Left ventricle myocardium inferior (tissue), 1 donor: ENCODE data around the gene TBC1D22B. TPM values are rescaled to one million over a fixed set of nuclear protein-coding genes. Genes with fewer than 3 reads are reported as not detected.

Source experiments
- DNase-seq: peaks from one replicate; pipeline ENCODE4 v3.0.0-alpha.2; 2020
- H3K27ac ChIP-seq: fragments of 200-600 bp; replicated peaks from 2 replicates; pipeline ENCODE4 v1.8.0; 2021
- H3K27me3 ChIP-seq: fragments of 200-600 bp; 2 replicates; pipeline ENCODE4 v1.8.0; 2021; ENCODE audit warnings: low read depth
- H3K36me3 ChIP-seq: fragments of 200-600 bp; 2 replicates; pipeline ENCODE4 v1.8.0; 2021
- H3K4me1 ChIP-seq: fragments of 200-600 bp; 2 replicates; pipeline ENCODE4 v1.8.0; 2021
- H3K4me3 ChIP-seq: fragments of 200-600 bp; 2 replicates; pipeline ENCODE4 v1.8.0; 2021; ENCODE audit warnings: mild to moderate bottlenecking, moderate library complexity
- H3K9me3 ChIP-seq: fragments of 200-600 bp; replicated peaks from 2 replicates; pipeline ENCODE4 v1.8.0; 2021
- intact Hi-C: fragments of 100-400 bp; cut with micrococcal nuclease; formaldehyde crosslinking; loops from one replicate; pipeline ENCODE4 v1.11.0; 2022
- total RNA-seq: library from RNA; stranded (reverse); fragmentation: NEBNext Ultra II Directional; extraction: Animal tissue kit (Norgen Biotek cat#: 25700); gene quantifications from one replicate; pipeline ENCODE4 v1.2.1, GENCODE V29; 2021
- TF ChIP-seq, protein P1 (sequence below): fragments of 200-600 bp; IDR thresholded peaks from 2 replicates; pipeline ENCODE4 v1.8.0; 2021; ENCODE audit warnings: antibody characterized with exemption, mild to moderate bottlenecking, borderline replicate concordance
- donor health status: DM: no; HTN: yes; CAD: no; lungs with severe emphysema.

The TBC1D22B gene
- total RNA-seq, 1 donor from 2014 or later: 6.1 TPM

- TF ChIP-seq, protein P1, sequence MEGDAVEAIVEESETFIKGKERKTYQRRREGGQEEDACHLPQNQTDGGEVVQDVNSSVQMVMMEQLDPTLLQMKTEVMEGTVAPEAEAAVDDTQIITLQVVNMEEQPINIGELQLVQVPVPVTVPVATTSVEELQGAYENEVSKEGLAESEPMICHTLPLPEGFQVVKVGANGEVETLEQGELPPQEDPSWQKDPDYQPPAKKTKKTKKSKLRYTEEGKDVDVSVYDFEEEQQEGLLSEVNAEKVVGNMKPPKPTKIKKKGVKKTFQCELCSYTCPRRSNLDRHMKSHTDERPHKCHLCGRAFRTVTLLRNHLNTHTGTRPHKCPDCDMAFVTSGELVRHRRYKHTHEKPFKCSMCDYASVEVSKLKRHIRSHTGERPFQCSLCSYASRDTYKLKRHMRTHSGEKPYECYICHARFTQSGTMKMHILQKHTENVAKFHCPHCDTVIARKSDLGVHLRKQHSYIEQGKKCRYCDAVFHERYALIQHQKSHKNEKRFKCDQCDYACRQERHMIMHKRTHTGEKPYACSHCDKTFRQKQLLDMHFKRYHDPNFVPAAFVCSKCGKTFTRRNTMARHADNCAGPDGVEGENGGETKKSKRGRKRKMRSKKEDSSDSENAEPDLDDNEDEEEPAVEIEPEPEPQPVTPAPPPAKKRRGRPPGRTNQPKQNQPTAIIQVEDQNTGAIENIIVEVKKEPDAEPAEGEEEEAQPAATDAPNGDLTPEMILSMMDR: no peak
- Histone ChIP-seq H3K36me3 (no peaks in the 10 kb centered on the region), H3K9me3 (no peaks in the 10 kb centered on the region), H3K4me1 (peaks cover 15% of the 10 kb centered on the region), H3K27me3 (no peaks in the 10 kb centered on the region), H3K27ac (peak overlapping the region; percentile 63), H3K4me3 (peak overlapping the region; percentile 74)
- DNase-seq: peak; percentile 79
- intact Hi-C loops: no loop called here
These were observed 35.2 kb upstream of the TBC1D22B start for GRCh38 chr6:37222125-37222967.

DNA sequence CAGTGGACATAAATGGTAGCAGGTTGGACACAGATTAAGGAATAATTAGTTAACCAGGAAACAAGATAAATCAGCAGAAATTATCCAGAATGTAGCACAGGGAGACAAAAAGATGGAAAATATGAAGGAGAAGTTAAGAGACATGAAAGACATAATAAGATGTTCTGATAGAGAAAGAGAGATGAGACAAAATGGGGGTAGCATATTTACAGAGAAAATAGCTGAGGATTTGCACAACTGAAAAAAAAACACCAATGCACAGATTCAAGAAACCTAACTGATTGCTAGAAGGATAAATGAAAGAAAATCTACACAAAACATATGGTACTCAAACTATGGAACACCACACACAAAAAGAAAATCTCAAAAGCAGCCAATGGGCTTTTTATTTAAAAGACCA lies 34.6 kb upstream of the TBC1D22B start:
- H3K27me3 ChIP-seq: no peaks in the 10 kb centered on the region
- DNase-seq: no peak
- H3K4me1 ChIP-seq: peaks cover 15% of the 10 kb centered on the region
- H3K36me3 ChIP-seq: no peaks in the 10 kb centered on the region
- H3K4me3 ChIP-seq: peak overlapping the region; percentile 74
- peak overlapping the region; percentile 63 for H3K27ac ChIP-seq
- intact Hi-C loops: no loop called here
- TF ChIP-seq, protein P1: no peak
- H3K9me3 ChIP-seq: no peaks in the 10 kb centered on the region

DNA sequence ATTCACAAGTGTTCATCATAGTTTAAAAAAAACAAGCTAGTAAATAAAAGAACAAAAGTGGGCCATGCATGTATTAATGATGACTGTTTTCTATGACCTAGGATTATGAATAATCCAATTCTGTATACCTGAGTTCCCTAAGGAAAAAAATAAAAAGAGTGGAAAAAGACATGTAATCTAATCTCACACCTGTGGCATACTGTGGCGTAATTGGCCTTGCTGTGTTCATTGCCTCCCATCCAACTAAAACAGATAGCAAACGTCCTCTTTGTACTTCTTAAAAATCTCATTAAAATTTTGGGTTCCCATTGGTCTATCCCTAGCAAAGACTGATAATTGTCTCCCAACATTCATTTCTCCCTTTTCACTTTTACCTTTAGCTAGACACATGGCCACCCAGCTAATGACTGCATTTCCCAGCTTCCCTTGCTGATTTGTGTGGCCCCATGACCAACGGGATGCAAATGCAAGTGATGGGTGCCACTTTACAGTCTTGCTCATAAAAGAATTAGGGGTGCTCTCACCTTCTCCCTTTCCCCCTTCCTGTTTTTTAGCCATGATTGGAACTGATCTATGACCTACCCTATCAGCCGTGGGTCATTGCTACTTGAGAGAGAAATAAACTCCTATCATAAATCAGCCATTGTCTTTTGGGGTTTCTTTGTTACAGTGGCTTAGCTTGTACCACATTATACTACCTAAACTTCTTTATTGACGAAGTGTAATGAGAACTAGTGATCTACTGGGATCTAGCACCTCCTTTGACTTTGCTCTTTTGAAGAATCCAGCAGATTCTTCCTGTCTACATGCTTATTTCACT lies 32.0 kb upstream of the TBC1D22B start:
- Histone ChIP-seq H3K27me3 (no peaks in the 10 kb centered on the region), H3K9me3 (no peaks in the 10 kb centered on the region), H3K4me3 (no peak overlapping the region), H3K27ac (no peak overlapping the region), H3K4me1 (peaks cover 15% of the 10 kb centered on the region), H3K36me3 (no peaks in the 10 kb centered on the region)
- intact Hi-C loops: no loop called here
- DNase-seq: no peak
- TF ChIP-seq, protein P1: no peak

DNA sequence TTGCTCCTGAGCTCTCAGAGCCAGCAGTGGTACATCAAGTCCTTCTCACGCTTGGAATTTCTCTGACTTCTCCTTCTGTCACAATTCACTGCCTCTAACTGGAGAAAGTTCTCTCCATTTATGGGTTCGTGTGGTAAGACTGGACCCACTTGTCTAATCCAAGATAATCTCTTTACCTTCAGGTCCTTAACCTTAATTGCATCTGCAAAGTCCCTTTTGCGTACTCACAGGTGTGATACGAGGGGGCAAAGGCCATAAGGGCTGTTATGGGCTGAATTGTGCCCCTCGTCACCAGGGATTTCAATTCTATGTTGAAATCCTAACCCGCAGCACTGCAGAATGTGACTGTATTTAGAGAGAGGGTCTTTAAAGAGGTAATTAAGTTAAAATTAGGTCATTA lies 27.5 kb upstream of the TBC1D22B start:
- TF ChIP-seq, protein P1: no peak
- Histone ChIP-seq H3K4me3 (no peak overlapping the region), H3K27me3 (no peaks in the 10 kb centered on the region), H3K4me1 (no peaks in the 10 kb centered on the region), H3K36me3 (no peaks in the 10 kb centered on the region), H3K27ac (no peak overlapping the region), H3K9me3 (no peaks in the 10 kb centered on the region)
- intact Hi-C loops: no loop called here
- no peak for DNase-seq

DNA sequence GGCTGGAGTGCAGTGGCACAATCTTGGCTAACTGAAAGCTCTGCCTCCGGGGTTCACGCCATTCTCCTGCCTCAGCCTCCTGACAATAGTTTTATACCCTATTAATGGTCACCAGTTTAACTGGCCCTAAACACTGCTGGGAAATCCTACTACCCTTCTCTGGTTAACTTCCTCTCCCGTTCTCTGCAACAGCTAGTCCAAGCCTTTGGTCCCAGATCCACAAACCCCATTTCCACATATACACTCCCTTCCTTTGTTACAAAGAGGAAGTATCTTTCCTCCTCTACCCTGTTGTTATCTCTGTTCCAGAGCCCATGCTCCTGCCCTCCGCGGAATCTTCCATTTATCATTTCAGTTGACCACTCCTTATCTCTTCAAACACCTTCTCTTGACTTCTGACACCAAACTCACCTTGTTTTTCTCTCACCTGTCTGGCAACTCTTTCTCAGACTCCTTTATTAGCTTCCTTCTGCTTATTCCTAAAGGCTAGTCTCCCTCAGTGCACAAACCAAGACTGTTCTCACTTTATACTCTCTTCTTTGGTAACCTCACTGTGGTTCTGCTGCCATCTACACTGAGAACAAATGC lies 25.0 kb upstream of the TBC1D22B start:
- DNase-seq: no peak
- Histone ChIP-seq H3K36me3 (no peaks in the 10 kb centered on the region), H3K27me3 (no peaks in the 10 kb centered on the region), H3K9me3 (no peaks in the 10 kb centered on the region), H3K4me1 (no peaks in the 10 kb centered on the region), H3K27ac (no peak overlapping the region), H3K4me3 (no peak overlapping the region)
- TF ChIP-seq, protein P1: no peak
- intact Hi-C loops: no loop called here
